Stomach (tissue), 9 donors: ENCODE measurements around the gene PRKAR2B. TPM values are rescaled to one million over a fixed set of nuclear protein-coding genes. Genes with fewer than 3 reads are reported as not detected.

Experiments used
- DNase-seq, 2 donors: peaks; one replicate each; pipeline versions ENCODE4 v3.0.0 to v3.0.0-alpha.2; 2013 to 2019
- H3K27ac ChIP-seq, 5 donors: fragments of 200-600 bp in 4 of 5; sonication (generic) in 4 of 5; one replicate each; pipeline ENCODE4 v1.5.1; 2013 to 2019; ENCODE audit warnings: mild to moderate bottlenecking in 1 of 5, moderate library complexity in 1 of 5
- H3K27me3 ChIP-seq, 3 donors: fragments of 200-600 bp; sonication (generic); one replicate each; pipeline ENCODE4 v1.5.1; 2017 to 2019; ENCODE audit warnings: mixed run types in 1 of 3
- H3K36me3 ChIP-seq, 4 donors: fragments of 200-600 bp; sonication (generic); 1 replicate in 3 of 4; 2 replicates in 1 of 4; pipeline ENCODE4 v1.5.1; 2016 to 2019
- H3K4me1 ChIP-seq, 4 donors: fragments of 200-600 bp; sonication (generic); one replicate each; pipeline ENCODE4 v1.5.1; 2016 to 2019
- H3K4me3 ChIP-seq, 4 donors: fragments of 200-600 bp; sonication (generic) in 3 of 4; one replicate each; pipeline ENCODE4 v1.5.1; 2016 to 2019; ENCODE audit warnings: mild to moderate bottlenecking in 1 of 4
- H3K9me3 ChIP-seq, 4 donors: fragments of 200-600 bp; sonication (generic); one replicate each; pipeline ENCODE4 v1.5.1; 2016 to 2019
- CTCF ChIP-seq, 7 experiments: fragments of 450-650 bp in 4 of 7; fragments of 200-600 bp in 3 of 7; sonication (generic) in 3 of 7; IDR thresholded peaks; one replicate each; pipeline ENCODE4 v1.5.1; 2016 to 2019; ENCODE audit warnings: antibody characterized with exemption in 7 of 7, control low read depth in 2 of 7, mild to moderate bottlenecking in 1 of 7
- EP300 ChIP-seq: sonication (generic); formaldehyde crosslinking; IDR thresholded peaks from one replicate; pipeline ENCODE4 v1.6.1; 2017; ENCODE audit warnings: antibody characterized with exemption
- POLR2A ChIP-seq, 4 donors: fragments of 450-650 bp; IDR thresholded peaks; one replicate each; pipeline ENCODE4 v1.6.1; 2016; ENCODE audit warnings: antibody characterized with exemption in 4 of 4, control low read depth in 2 of 4, mild to moderate bottlenecking in 1 of 4, moderate library complexity in 1 of 4
- POLR2AphosphoS5 ChIP-seq, 3 donors: sonication (generic); formaldehyde crosslinking; IDR thresholded peaks; one replicate each; pipeline ENCODE4 v1.6.1; 2016; ENCODE audit warnings: antibody characterized with exemption in 3 of 3
- WGBS, 5 donors: extraction: QIAGEN DNeasy Blood & Tissue Kit in 3 of 5; methylation state at CpG; one replicate each; pipeline versions ENCODE4 v1.1.5 to v1.1.7; 2013 to 2018; 5-methylcytosine and 5-hydroxymethylcytosine counted together
- intact Hi-C: fragments of 100-400 bp; cut with DNase I; formaldehyde crosslinking; loops from one replicate; pipeline ENCODE4 v1.15.1; 2023; ENCODE audit warnings: low total_unique reads
- polyA plus RNA-seq, 3 donors: library from polyadenylated mRNA; stranded (reverse); fragments of 200-250 nt; gene quantifications; one replicate each; pipeline ENCODE4 v1.2.3, GENCODE V29; 2013
- total RNA-seq, 5 donors: library from RNA; depleted of rRNA; stranded (reverse); fragments of >200 nt; gene quantifications; one replicate each; pipeline versions ENCODE4 v1.1.0 to v1.2.3, GENCODE V29; 2014 to 2016
- donor health status: healthy with polysubstance abuse.
- donor health status: Bipolar disorder and iron deficiency.
- donor health status: healthy.

Gene PRKAR2B
- total and polyA plus RNA-seq, 8 donors = 4.7 to 39.6 (median 15.2) TPM

- Histone ChIP-seq H3K27me3 (no peaks in the 10 kb centered on the region), H3K4me3 (no peak overlapping the region), H3K9me3 (no peaks in the 10 kb centered on the region), H3K4me1 (no peaks in the 10 kb centered on the region), H3K27ac (no peak overlapping the region), H3K36me3 (no peaks in the 10 kb centered on the region)
- DNase-seq = no peak
- no peak for TF ChIP-seq EP300
- TF ChIP-seq POLR2A (IDR thresholded peaks at IDR 0.05) = no peak
- TF ChIP-seq POLR2AphosphoS5 (IDR thresholded peaks at IDR 0.05) = no peak
- no peak for TF ChIP-seq CTCF (IDR thresholded peaks at IDR 0.05)
- intact Hi-C loops = no loop called here
- WGBS, 5 donors = 82 to 95% (median 90%) methylated on average over 1 of the region's 1 CpG
These were observed 10.0 kb upstream of the PRKAR2B start for GRCh38 chr7:107034553-107034952.

DNA sequence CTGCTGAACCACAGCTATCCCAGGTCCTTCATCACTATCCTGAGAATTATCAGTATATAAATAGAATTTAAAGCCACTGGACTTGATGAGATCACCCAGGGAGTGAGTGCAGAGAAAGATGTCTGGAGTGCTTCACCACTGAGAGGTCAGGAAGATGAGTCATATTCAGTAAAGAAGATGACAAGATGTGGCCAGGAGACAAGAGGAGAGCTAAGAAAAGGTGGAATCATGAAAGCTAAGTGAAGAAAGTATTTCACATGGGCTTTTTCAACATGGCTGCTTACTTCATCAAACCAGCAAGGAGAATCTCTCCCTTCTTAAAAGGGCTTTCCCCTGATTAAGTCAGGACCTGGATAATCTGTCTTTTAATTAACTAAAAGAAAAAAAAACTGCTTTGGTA lies 9.1 kb upstream of the PRKAR2B start:
- Histone ChIP-seq H3K4me1 (no peaks in the 10 kb centered on the region), H3K4me3 (no peak overlapping the region), H3K36me3 (no peaks in the 10 kb centered on the region), H3K9me3 (no peaks in the 10 kb centered on the region), H3K27me3 (no peaks in the 10 kb centered on the region), H3K27ac (no peak overlapping the region)
- intact Hi-C loops = no loop called here
- no peak for TF ChIP-seq POLR2AphosphoS5 (IDR thresholded peaks at IDR 0.05)
- DNase-seq = no peak

DNA sequence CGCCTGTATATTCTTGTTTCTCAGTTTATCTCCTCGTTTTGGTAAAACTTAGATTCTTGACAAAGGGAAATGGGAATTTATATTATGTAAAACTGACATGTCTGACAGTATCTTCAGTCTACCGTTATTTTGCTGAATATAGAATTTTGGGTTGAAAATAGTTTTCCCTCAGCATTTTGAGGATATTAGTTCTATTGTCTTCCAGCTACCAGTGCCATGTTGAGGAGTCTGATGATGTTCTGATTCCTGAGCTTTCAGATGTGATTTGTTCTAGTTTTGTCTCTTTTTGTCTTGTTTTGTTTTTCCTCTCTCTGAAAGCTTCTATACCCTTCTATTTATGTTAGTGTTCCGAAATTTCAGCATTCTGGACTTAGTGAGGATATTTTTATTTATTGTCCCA lies 8.0 kb upstream of the PRKAR2B start:
- Histone ChIP-seq H3K4me1 (no peaks in the 10 kb centered on the region), H3K27me3 (no peaks in the 10 kb centered on the region), H3K36me3 (no peaks in the 10 kb centered on the region), H3K4me3 (no peak overlapping the region), H3K27ac (no peak overlapping the region), H3K9me3 (no peaks in the 10 kb centered on the region)
- DNase-seq = no peak
- 78 to 95% (median 91%) methylated on average over 4 of the region's 4 CpGs for WGBS, 5 donors
- intact Hi-C loops = no loop called here
- TF ChIP-seq CTCF (IDR thresholded peaks at IDR 0.05) (no peak), EP300 (no peak), POLR2A (IDR thresholded peaks at IDR 0.05) (no peak), POLR2AphosphoS5 (IDR thresholded peaks at IDR 0.05) (no peak)

GRCh38 chr7:107037717-107038603 lies 6.5 kb upstream of the PRKAR2B start:
- no peaks in the 10 kb centered on the region for H3K36me3 ChIP-seq
- WGBS, 5 donors = 75 to 86% (median 84%) methylated on average over 3 of the region's 3 CpGs
- TF ChIP-seq CTCF (IDR thresholded peaks at IDR 0.05) = no peak
- TF ChIP-seq POLR2AphosphoS5 (IDR thresholded peaks at IDR 0.05) = no peak
- TF ChIP-seq EP300 = no peak
- no peak for TF ChIP-seq POLR2A (IDR thresholded peaks at IDR 0.05)
- no peak overlapping the region for H3K4me3 ChIP-seq
- H3K9me3 ChIP-seq = no peaks in the 10 kb centered on the region
- intact Hi-C loops = no loop called here
- no peaks in the 10 kb centered on the region for H3K4me1 ChIP-seq
- H3K27me3 ChIP-seq = no peaks in the 10 kb centered on the region
- H3K27ac ChIP-seq = no peak overlapping the region
- DNase-seq = no peak
